Endothelial cell (in vitro differentiated cells): ENCODE results near the gene WDR62. TPM values are rescaled to one million over a fixed set of nuclear protein-coding genes. Genes with fewer than 3 reads are reported as not detected.
"Not testable (repeated sequence)": the region's sequence is repeated elsewhere in the genome, so short reads cannot be mapped to it uniquely, and the experiment has no call there.

ENCODE experiments used
- DNase-seq: peaks from one replicate; pipeline ENCODE4 v3.0.0; 2021; ENCODE audit warnings: low spot score
- H3K27ac Mint-ChIP-seq: one replicate; pipeline ENCODE4 v1.8.0; 2021; ENCODE audit warnings: mixed read lengths, inconsistent platforms; ENCODE audit not compliant: unreplicated experiment
- H3K27me3 Mint-ChIP-seq: one replicate; pipeline ENCODE4 v1.8.0; 2021; ENCODE audit warnings: mild to moderate bottlenecking, moderate library complexity, mixed read lengths, inconsistent platforms; ENCODE audit not compliant: unreplicated experiment
- H3K36me3 Mint-ChIP-seq: one replicate; pipeline ENCODE4 v1.8.0; 2021; ENCODE audit warnings: mild to moderate bottlenecking, low read depth, mixed read lengths, inconsistent platforms; ENCODE audit not compliant: unreplicated experiment
- H3K4me1 Mint-ChIP-seq: one replicate; pipeline ENCODE4 v1.8.0; 2021; ENCODE audit warnings: mild to moderate bottlenecking, mixed read lengths, inconsistent platforms; ENCODE audit not compliant: unreplicated experiment
- H3K4me3 Mint-ChIP-seq: one replicate; pipeline ENCODE4 v1.8.0; 2021; ENCODE audit warnings: mild to moderate bottlenecking, mixed read lengths, inconsistent platforms; ENCODE audit not compliant: unreplicated experiment
- H3K9me3 Mint-ChIP-seq: one replicate; pipeline ENCODE4 v1.8.0; 2021; ENCODE audit warnings: mixed read lengths, inconsistent platforms; ENCODE audit not compliant: unreplicated experiment
- CTCF ChIP-seq: fragments of 200-600 bp; sonication (generic); IDR thresholded peaks from one replicate; pipeline ENCODE4 v1.5.0; 2021; ENCODE audit warnings: antibody characterized with exemption; ENCODE audit not compliant: unreplicated experiment
- total RNA-seq: library from RNA; stranded (reverse); fragmentation: NEBNext Ultra II Directional; extraction: Animal tissue kit (Norgen Biotek cat#: 25700); gene quantifications from one replicate; pipeline ENCODE4 v1.2.1, GENCODE V29; 2021; ENCODE audit not compliant: unreplicated experiment

Gene WDR62
- total RNA-seq, 1 donor from 2014 or later = 8.5 TPM

GRCh38 chr19:36121486-36122124 lies 66.9 kb downstream of the WDR62 start:
- Mint-ChIP-seq H3K9me3 (no peaks in the 10 kb centered on the region), H3K27ac (peak overlapping the region; percentile 61), H3K4me3 (no peak overlapping the region), H3K36me3 (peaks cover 38% of the 10 kb centered on the region), H3K4me1 (peaks cover 7% of the 10 kb centered on the region), H3K27me3 (peaks cover 14% of the 10 kb centered on the region)
- no peak for TF ChIP-seq CTCF
- no peak for DNase-seq

DNA sequence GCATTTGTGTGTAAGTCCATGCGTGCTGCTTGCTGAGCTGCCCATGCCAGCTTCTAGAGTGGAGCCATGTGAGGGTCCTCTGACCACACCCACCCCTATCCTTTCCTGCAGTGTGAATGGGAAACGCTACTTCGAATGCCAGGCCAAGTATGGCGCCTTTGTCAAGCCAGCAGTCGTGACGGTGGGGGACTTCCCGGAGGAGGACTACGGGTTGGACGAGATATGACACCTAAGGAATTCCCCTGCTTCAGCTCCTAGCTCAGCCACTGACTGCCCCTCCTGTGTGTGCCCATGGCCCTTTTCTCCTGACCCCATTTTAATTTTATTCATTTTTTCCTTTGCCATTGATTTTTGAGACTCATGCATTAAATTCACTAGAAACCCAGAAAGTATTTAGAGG lies 70.9 kb downstream of the WDR62 start:
- DNase-seq = no peak
- H3K27ac Mint-ChIP-seq = peak overlapping the region; percentile 61
- peaks cover 4% of the 10 kb centered on the region for H3K27me3 Mint-ChIP-seq
- TF ChIP-seq CTCF = no peak
- no peaks in the 10 kb centered on the region for H3K4me1 Mint-ChIP-seq
- H3K4me3 Mint-ChIP-seq = no peak overlapping the region
- H3K9me3 Mint-ChIP-seq = no peaks in the 10 kb centered on the region
- H3K36me3 Mint-ChIP-seq = peaks cover 21% of the 10 kb centered on the region

GRCh38 chr19:36128392-36128736 lies 73.7 kb downstream of the WDR62 start:
- no peak for TF ChIP-seq CTCF
- Mint-ChIP-seq H3K36me3 (peaks cover 7% of the 10 kb centered on the region), H3K27me3 (peaks cover 6% of the 10 kb centered on the region), H3K4me3 (peak overlapping the region; percentile 83), H3K4me1 (no peaks in the 10 kb centered on the region), H3K27ac (peak overlapping the region; percentile 96), H3K9me3 (no peaks in the 10 kb centered on the region)
- DNase-seq = no peak

DNA sequence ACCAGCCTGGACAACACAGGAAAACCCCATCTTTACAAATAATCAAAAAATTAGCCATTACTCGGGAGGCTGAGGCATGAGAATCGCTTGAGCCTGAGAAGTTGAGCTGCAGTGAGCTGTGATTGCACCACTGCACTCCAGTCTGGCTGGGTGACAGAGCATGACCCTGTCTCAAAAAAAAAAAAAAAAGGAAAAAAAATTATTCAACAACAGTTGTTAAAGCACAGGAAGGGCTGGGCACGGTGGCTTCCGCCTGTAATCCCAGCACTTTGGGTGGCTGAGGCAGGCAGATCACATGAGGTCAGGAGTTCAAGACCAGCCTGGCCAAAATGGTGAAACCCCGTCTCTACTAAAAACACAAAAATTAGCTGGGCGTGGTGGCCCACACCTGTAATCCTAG lies 76.5 kb downstream of the WDR62 start:
- H3K9me3 Mint-ChIP-seq, H3K27me3 Mint-ChIP-seq, H3K4me1 Mint-ChIP-seq, DNase-seq, H3K4me3 Mint-ChIP-seq, H3K36me3 Mint-ChIP-seq, H3K27ac Mint-ChIP-seq: not testable (repeated sequence)

DNA sequence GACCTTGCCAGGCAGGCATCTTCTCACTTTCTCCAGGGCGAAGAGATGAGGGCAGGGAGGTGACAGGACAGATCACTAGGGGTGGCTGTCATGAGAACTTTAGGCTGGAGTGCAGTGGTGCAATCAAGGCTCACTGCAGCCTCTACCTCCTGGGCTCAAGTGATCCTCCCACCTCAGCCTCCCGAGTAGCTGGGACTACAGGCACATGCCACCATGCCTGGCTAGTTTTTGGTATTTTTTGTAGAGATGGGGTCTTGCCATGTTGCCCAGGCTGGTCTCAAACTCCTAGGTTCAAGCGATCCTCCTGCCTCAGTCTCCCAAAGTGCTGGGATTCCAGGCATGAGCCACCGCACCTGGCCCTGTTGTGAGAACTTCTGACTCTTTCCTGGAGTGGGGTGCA lies 80.2 kb downstream of the WDR62 start:
- H3K27me3 Mint-ChIP-seq, H3K27ac Mint-ChIP-seq: not testable (repeated sequence)

GRCh38 chr19:36136964-36137686 lies 82.4 kb downstream of the WDR62 start:
- Mint-ChIP-seq H3K9me3 (no peaks in the 10 kb centered on the region), H3K36me3 (peaks cover 11% of the 10 kb centered on the region), H3K27ac (no peak overlapping the region), H3K27me3 (peaks cover 17% of the 10 kb centered on the region), H3K4me3 (no peak overlapping the region), H3K4me1 (peaks cover 16% of the 10 kb centered on the region)
- no peak for TF ChIP-seq CTCF
- DNase-seq = no peak

More for the DNA sequence above, 80.2 kb downstream of the WDR62 start:
- not testable (repeated sequence) for DNase-seq, H3K4me3 Mint-ChIP-seq, H3K36me3 Mint-ChIP-seq, H3K4me1 Mint-ChIP-seq, H3K9me3 Mint-ChIP-seq
